ENCODE results near the gene RBM8A. TPM values are rescaled to one million over a fixed set of nuclear protein-coding genes. Genes with fewer than 3 reads are reported as not detected.

The RBM8A gene
- 254 TPM for total RNA-seq

GRCh38 chr1:145927063-145927886 lies at the start of gene RBM8A:
Gene RBM8A, minus strand, starts transcription at chr1:145927484. Its CDS starts 58 bp downstream, at chr1:145927426.

GRCh38 chr1:145964328-145965118 lies 37.2 kb upstream of the RBM8A start, which contains the start of the genes ANKRD34A and POLR3GL:
Gene ANKRD34A, minus strand, starts transcription at chr1:145964575. Its CDS starts 2,816 bp downstream, at chr1:145961759.
Gene POLR3GL, plus strand, starts transcription at chr1:145964690. Its CDS starts 10,176 bp downstream, at chr1:145974866.

GRCh38 chr1:145957443-145958319 lies 30.4 kb upstream of the RBM8A start, which contains the start of gene LIX1L:
Gene LIX1L, minus strand, starts transcription at chr1:145958017. Its CDS starts 90 bp downstream, at chr1:145957927.

GRCh38 chr1:145918144-145918991 lies 8.9 kb downstream of the RBM8A start, which contains the start of gene PEX11B:
Gene PEX11B, minus strand, starts transcription at chr1:145918717. Its CDS starts 29 bp downstream, at chr1:145918688.

GRCh38 chr1:145885738-145886287 lies 41.5 kb downstream of the RBM8A start, which contains the start of gene ANKRD35:
Gene ANKRD35, minus strand, starts transcription at chr1:145885866. Its CDS starts 108 bp downstream, at chr1:145885758.

Other genes with a start within 250 kb of the RBM8A start
- 3.0 TPM for gene PDZK1, start 220.1 kb downstream of the RBM8A start, total RNA-seq
- not detected for gene CD160, start 208.0 kb downstream of the RBM8A start, total RNA-seq
- 26.9 TPM for gene RNF115, start 103.4 kb downstream of the RBM8A start, total RNA-seq
- 35.8 TPM for gene POLR3C, start 103.3 kb downstream of the RBM8A start, total RNA-seq
- 1.9 TPM for gene NUDT17, start 81.9 kb downstream of the RBM8A start, total RNA-seq
- 30.7 TPM for gene PIAS3, start 68.4 kb downstream of the RBM8A start, total RNA-seq
- gene ANKRD35, start 41.6 kb downstream of the RBM8A start, total RNA-seq: 4.6 TPM
- gene ITGA10, start 17.4 kb downstream of the RBM8A start, total RNA-seq: 5.9 TPM
- gene PEX11B, start 8.8 kb downstream of the RBM8A start, total RNA-seq: 36.4 TPM
- gene LIX1L, start 30.5 kb upstream of the RBM8A start, total RNA-seq: 45.5 TPM
- 1.2 TPM for gene ANKRD34A, start 37.1 kb upstream of the RBM8A start, total RNA-seq
- 16.1 TPM for gene POLR3GL, start 37.2 kb upstream of the RBM8A start, total RNA-seq
- 375 TPM for gene TXNIP, start 69.1 kb upstream of the RBM8A start, total RNA-seq
- 23.6 TPM for gene HJV, start 94.3 kb upstream of the RBM8A start, total RNA-seq
- gene NBPF10, start 217.3 kb upstream of the RBM8A start, total RNA-seq: 2.0 TPM

Measured in camera-type eye (tissue), 1 donor.